Kasumi-1 (cell line): ENCODE data around the gene RTL9.
"Not testable (repeated sequence)": the region's sequence is repeated elsewhere in the genome, so short reads cannot be mapped to it uniquely, and the experiment has no call there.

Experiments used
- DNase-seq, 2 experiments: peaks; one replicate each; lab custom pipeline; 2025; lab: John Stamatoyannopoulos, UW

RTL9 gene

GRCh38 chrX:110358548-110358947 lies at the start of gene RTL9:
Gene RTL9 (plus strand): TSS chrX:110358848. CDS start chrX:110450618, 91,770 bp downstream.
- no peak for DNase-seq

- no peak for DNase-seq
Observed at GRCh38 chrX:110310000-110310790, 48.5 kb upstream of the RTL9 start.

DNA sequence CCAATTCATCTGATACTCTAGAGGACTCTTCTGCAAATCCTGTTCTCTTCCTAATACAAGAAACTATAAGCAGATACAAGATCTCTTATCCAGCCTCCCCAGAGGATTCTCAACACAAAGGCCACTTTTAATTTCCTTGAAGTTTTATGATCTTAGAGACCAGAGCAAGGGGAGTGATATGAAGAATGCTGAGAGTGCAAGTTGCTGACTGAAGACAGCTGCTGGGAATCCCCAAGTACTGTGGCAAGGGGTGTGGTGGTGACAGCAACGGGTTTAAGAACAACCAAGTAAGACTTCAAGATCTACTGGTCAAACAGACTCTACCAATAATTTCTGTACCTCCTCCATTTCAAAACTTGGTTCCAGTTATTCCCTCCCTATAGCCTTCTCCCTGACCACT lies 47.8 kb upstream of the RTL9 start:
- DNase-seq = no peak

DNA sequence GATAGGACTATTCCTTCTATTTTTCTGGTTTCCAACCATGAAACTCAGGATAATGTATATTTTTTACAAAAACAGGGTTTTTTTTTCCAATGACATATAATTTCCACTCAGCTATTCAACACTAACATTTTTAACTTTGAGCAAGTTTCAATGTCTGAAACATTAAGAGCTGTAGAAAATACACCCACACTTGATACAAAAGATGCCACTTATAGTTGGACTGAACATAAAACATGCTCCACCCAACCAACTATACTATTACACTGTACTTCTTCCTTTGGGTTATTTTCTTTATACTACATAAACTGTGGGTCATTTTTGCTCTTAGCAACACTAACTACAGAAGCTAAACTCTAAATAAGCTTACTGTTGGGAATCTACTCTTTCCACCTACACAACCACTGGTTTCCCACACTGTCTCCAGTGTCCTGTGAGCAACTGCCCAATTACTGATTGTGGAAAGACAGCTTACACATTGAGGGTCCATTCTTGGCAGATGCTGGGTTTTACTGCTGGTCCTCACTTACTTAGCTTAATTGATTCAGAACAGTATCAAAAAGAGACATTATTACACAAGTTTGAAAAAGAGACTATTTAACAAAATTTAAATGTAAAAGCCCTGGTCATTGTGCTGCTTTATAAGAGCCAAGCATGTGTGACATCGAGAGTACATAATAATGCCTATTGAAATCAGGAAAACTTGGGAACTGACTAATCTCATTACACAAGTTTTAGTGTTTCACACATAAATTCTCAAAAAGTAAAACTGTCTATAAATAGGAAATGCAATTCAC lies 47.0 kb upstream of the RTL9 start:
- DNase-seq = no peak

DNA sequence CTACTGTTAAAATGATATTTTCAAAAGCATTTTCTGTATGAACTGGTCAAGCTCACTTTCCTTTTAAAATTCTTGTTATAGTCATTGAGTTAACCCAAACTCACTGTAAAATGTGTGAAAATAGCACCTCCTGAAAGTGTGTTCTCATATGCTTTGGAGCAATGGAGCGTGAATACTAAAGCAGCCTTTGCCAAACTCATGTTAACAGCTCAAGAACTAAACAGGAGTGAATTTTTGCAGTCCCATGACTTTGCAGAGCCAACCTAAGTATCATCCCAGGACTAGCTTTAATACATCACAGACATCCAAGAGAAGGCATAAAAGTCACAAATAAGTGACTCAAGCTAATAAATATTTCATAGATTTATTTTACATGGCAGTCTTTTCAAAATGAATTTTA lies 43.1 kb upstream of the RTL9 start:
- no peak for DNase-seq

DNA sequence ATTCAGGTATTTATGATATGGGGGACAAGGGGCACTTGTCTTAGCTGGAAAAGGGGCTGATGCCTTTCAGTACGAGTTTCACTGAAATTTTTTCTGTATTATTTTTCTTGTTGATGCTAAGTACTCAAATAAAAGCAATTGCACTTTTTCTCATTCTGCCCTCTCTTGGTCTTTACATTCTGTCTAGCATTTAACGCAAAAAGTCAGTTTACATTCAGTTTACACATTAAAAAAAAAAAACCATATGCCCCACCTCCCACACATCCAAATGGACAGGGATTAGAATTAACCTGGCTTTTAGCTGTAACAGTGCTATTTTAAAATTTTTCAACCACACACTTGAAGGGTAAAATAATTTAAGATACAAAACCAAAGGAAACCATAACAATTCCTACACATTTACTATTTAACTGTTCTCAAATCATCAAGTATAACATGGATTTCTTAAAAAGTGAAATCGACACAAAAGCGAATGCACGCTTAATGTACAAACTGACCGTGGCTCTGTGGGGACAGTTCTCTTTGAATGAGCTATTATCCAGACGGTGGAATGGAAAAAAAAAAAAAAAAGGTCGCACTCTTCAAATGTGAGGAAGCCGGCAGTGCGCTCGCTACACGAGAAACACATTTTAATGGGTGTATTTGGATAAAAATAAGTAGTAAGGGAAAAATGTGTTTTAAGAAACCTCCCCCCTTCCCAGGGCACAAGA lies 42.1 kb upstream of the RTL9 start:
- no peak for DNase-seq

DNA sequence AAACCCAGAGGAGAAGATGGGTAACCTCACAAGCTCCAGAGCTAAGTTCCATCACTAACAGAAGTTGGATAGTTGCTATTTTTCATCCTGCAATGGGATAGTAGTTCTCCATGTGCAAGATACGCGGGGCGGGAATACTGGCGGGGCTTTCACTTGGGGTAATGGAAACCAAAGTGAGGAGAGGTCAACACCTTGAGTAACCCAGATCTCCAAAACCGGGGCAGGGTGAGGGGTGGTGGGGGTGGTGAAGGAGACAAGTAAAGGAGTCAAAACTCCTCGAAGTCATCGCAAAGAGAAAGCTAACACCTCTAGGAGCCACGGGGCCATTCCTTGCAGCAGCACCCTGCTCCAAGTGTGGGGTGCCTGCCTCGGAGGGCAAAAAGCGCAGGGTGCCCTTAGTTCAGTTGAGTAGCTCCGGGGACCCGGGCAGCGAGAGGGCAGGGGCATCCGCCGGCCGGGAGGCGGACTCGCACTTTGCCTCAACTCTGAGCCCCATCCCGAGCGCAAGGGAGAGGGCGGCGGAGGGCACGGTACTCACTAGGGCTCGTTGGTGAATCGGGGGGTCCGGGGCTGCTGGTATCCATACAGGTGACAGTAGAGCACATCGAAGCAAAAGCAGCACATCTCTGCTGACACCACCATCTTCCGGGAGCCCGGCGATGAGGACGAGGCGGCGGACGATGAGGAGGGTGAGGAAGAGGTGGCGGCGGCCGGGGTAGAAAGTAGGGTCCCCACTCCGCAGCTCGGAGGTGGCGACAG lies 41.4 kb upstream of the RTL9 start:
- no peak for DNase-seq

DNA sequence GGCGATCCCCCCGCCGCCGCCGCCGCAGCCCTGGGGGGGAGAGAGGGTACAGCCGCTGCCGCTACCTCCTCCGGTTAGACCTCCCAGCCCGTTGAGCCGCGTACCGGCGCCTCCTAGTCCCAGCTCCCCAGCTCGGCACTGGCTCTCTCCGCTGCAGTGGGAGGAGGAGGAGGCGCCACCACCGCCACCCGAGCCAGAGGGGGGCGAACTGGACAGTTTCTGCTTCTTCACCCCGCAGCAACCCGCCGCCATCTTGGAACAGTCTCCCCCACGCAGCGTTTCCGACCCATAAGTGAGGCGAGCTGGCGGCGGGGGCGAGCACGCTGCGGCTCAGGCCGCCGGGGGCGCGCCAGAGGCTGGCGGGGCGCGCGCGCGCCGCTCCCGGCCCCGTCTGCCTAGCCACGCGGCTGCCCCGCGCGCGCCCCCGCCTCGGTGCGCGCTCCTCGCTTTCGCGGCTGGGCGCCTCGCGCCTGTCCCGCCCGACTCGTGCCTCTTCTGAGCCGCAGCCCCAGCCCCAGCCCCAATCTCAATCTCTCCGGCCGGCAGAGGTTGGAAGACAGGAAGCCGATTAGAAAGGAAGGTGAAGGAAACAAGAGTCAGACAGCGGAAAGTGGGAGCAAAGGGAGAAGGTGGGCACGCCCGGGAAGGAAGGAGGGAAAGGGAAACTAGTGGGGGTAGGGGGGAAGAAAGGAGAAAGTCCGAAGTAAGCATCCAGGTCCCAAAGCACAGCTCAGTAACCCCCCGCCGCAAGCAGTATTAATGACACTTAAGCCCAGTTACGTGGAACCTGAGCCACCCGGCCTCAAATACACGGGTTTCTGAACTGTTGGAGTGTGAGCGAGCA lies 40.6 kb upstream of the RTL9 start, which contains the start of gene AMMECR1:
Gene AMMECR1, minus strand, starts transcription at position 266 of the 844 bp plus-strand sequence. Its CDS starts 14 bp downstream, at position 252.
- peak; percentile 58 to 66 for DNase-seq

- DNase-seq = peak in 1 of 2 experiments; percentile 15
Observed at GRCh38 chrX:110318664-110318968, 40.0 kb upstream of the RTL9 start.

- DNase-seq = no peak
Observed at GRCh38 chrX:110320381-110320987, 38.2 kb upstream of the RTL9 start.

GRCh38 chrX:110321081-110321480 lies 37.6 kb upstream of the RTL9 start:
- no peak for DNase-seq

- DNase-seq = no peak
Observed at GRCh38 chrX:110321670-110322069, 37.0 kb upstream of the RTL9 start.

DNA sequence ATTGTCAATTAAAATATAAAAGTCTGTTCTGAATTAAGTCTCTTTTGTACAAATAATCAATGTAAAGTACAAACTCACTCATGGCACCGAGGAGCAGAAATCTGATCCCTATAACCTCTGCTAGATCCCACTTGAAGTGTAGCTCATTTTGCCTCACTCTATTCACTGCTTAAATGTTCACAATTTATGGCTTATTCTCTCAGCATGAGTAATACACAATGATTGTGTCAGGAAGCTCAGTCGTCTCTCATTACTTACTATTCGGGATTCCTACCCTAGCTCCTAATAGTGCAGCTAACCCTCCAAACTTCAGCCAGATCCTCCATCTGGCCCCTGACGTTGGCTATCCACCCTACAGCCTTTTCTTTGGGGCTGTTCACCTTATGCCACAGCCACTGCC lies 36.0 kb upstream of the RTL9 start:
- DNase-seq = no peak

GRCh38 chrX:110326712-110327111 lies 31.9 kb upstream of the RTL9 start:
- DNase-seq = no peak

- DNase-seq = peak in 1 of 2 experiments; percentile 8
Observed at GRCh38 chrX:110327336-110327735, 31.3 kb upstream of the RTL9 start.

GRCh38 chrX:110328613-110329012 lies 30.0 kb upstream of the RTL9 start:
- DNase-seq = not testable (repeated sequence)

DNA sequence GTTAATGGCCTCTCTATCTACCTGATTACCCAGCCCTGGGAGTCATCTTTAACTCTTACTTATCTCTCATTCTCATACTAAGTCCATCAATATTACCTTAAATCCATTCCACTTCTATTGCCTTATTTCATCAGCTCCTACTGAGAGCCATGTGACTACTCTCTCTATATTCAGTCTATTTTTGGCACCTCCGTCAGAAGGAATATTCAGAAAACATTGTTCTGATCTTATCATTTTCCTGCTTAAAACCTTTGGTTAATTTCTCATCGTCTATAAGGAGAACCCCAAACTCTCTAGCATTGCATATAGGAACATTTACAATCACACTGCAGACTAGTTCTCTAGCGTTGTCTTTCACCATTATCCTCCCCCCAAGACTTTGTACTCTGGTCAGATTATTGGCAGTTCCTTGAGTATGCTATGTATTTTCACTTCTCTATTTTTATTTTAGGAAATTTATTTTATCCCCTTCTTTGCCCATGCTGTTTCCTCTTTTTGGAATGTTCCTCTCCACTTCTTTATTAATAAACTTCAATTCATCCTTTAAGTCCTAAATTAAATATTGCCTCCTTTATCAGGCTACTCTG lies 27.1 kb upstream of the RTL9 start:
- DNase-seq = no peak

GRCh38 chrX:110333458-110333857 lies 25.2 kb upstream of the RTL9 start:
- DNase-seq = not testable (repeated sequence)

DNA sequence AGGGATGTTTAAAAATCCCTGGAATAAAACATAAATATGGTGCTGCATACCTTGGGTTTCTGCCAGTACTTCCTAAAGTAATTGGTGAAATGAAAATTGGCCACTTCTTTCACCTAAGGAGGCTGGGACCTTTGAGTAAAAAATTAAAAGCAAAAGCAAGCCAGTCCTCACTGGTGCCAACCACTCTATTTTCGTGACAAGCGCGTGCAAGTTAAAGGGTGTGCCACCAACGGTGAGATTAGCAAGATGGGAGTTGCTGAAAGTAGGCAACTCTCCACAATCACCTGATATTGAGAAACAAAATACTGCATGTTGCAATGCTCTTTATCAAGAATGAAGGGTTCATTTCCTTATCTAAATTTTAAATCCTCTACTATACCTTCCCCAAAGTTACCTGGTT lies 19.7 kb upstream of the RTL9 start:
- DNase-seq = no peak
